Ovary (tissue), 9 donors: ENCODE data around the gene C1orf56. TPM values are rescaled to one million over a fixed set of nuclear protein-coding genes. Genes with fewer than 3 reads are reported as not detected.
"Not testable (repeated sequence)": the region's sequence is repeated elsewhere in the genome, so short reads cannot be mapped to it uniquely, and the experiment has no call there.

Experiments used
- DNase-seq, 5 donors: peaks; one replicate each; pipeline ENCODE4 v3.0.0-alpha.2; 2019 to 2020
- H3K27ac ChIP-seq, 2 donors: fragments of 200-600 bp; one replicate each; pipeline versions ENCODE4 v1.5.1 to v1.8.0; 2019 to 2022
- H3K27me3 ChIP-seq: fragments of 200-600 bp; one replicate; pipeline ENCODE4 v1.8.0; 2022
- H3K36me3 ChIP-seq: fragments of 200-600 bp; sonication (generic); one replicate; pipeline ENCODE4 v1.5.1; 2019
- H3K4me1 ChIP-seq: one replicate; pipeline ENCODE4 v1.8.1; 2013; ENCODE audit warnings: mild to moderate bottlenecking, moderate library complexity; ENCODE audit not compliant: insufficient read depth
- H3K4me3 ChIP-seq: fragments of 200-600 bp; sonication (generic); one replicate; pipeline ENCODE4 v1.5.1; 2017
- H3K9me3 ChIP-seq, 2 donors: fragments of 200-600 bp in 1 of 2; sonication (generic) in 1 of 2; one replicate each; pipeline versions ENCODE4 v1.5.1 to v1.8.1; 2013 to 2019; ENCODE audit warnings: mild to moderate bottlenecking in 1 of 2, moderate library complexity in 1 of 2
- EP300 ChIP-seq: sonication (generic); formaldehyde crosslinking; IDR thresholded peaks from one replicate; pipeline ENCODE4 v1.6.1; 2017; ENCODE audit warnings: antibody characterized with exemption
- POLR2A ChIP-seq: fragments of 450-650 bp; IDR thresholded peaks from one replicate; pipeline ENCODE4 v1.6.1; 2017; ENCODE audit warnings: antibody characterized with exemption, mild to moderate bottlenecking, moderate library complexity
- WGBS, 3 donors: extraction: QIAGEN DNeasy Blood & Tissue Kit in 1 of 3; methylation state at CpG; one replicate each; pipeline versions ENCODE4 v1.1.5 to v1.1.7; 2013 to 2017; 5-methylcytosine and 5-hydroxymethylcytosine counted together
- intact Hi-C, 4 donors: fragments of 100-400 bp; cut with DNase I; formaldehyde crosslinking; loops; one replicate each; pipeline versions ENCODE4 v1.11.0 to v1.15.1; 2022 to 2023
- polyA plus RNA-seq, 2 donors: library from polyadenylated mRNA; stranded (reverse); fragments of 200-250 nt in 1 of 2; fragments of 350-450 nt in 1 of 2; fragmentation: Illumina TruSeq in 1 of 2; extraction: RNeasy Lipid Tissue Mini Kit (QIAGEN cat#74804) in 1 of 2; gene quantifications; one replicate each; pipeline ENCODE4 v1.2.3, GENCODE V29; 2013 to 2014
- small RNA-seq: library from RNA; depleted of rRNA; stranded (forward); fragments of <200 nt; gene quantifications from one replicate; pipeline ENCODE3, GENCODE V24; 2016
- total RNA-seq, 7 donors: library from RNA; depleted of rRNA in 2 of 7; stranded (reverse); fragments of >200 nt in 2 of 7; fragmentation: NEBNext Ultra II Directional in 3 of 7; extraction: Animal tissue kit (Norgen Biotek cat#: 25700) in 3 of 7; gene quantifications; one replicate each; pipeline versions ENCODE4 v1.1.0 to v1.2.4, GENCODE V29; 2016 to 2023
- TF ChIP-seq, protein P1 (sequence below), 3 donors: fragments of 450-650 bp in 2 of 3; fragments of 200-600 bp in 1 of 3; IDR thresholded peaks; one replicate each; pipeline versions ENCODE4 v1.5.1 to v1.8.0; 2016 to 2022; ENCODE audit warnings: antibody characterized with exemption in 3 of 3, mild to moderate bottlenecking in 1 of 3
- donor health status: DM: no; HTN: no; CAD: no; lungs with moderate emphysema.
- donor health status: DM: no; HTN: no; CAD: no.
- donor health status: Bipolar disorder and iron deficiency.
- donor health status: DM: yes; HTN: yes; CAD: no.
- donor health status: DM: no; HTN: no; CAD: no.
- donor health status: DM: yes; HTN: yes; CAD: no.

C1orf56 gene
- total and polyA plus RNA-seq, 9 donors = 2.6 to 9.1 (median 6.6) TPM

DNA sequence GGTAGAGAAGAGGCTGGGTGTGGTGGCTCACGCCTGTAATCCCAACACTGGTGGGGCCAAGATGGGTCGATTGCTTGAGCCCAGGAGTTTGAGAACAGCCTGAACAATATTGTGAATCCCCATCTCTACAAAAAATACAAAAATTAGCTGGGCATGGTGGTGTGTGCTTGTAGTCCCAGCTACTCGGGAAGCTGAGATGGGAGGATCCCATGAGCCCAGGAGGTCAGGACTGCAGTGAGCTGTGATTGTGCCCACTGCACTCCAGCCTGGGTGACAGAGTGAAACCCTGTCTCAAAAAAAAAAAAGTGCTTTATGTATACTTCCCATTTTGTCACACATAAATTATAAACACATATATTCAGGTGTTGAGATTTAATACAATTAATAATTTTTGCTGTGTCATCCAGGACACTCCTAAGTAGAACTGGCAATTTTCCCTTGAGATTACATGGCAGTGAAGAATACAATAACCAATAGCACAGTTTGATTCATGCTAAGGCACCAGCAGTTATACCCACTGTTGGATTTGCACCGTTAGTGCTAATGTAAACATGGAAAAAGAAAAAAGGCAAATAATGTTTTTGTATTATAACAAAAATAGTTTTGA is 38.5 kb downstream of the C1orf56 start:
- no peaks in the 10 kb centered on the region for H3K27me3 ChIP-seq
- 66% methylated on average over 4 of the region's 4 CpGs for WGBS, 3 donors
- no peaks in the 10 kb centered on the region for H3K36me3 ChIP-seq
- H3K4me3 ChIP-seq = no peak overlapping the region
- TF ChIP-seq, protein P1, sequence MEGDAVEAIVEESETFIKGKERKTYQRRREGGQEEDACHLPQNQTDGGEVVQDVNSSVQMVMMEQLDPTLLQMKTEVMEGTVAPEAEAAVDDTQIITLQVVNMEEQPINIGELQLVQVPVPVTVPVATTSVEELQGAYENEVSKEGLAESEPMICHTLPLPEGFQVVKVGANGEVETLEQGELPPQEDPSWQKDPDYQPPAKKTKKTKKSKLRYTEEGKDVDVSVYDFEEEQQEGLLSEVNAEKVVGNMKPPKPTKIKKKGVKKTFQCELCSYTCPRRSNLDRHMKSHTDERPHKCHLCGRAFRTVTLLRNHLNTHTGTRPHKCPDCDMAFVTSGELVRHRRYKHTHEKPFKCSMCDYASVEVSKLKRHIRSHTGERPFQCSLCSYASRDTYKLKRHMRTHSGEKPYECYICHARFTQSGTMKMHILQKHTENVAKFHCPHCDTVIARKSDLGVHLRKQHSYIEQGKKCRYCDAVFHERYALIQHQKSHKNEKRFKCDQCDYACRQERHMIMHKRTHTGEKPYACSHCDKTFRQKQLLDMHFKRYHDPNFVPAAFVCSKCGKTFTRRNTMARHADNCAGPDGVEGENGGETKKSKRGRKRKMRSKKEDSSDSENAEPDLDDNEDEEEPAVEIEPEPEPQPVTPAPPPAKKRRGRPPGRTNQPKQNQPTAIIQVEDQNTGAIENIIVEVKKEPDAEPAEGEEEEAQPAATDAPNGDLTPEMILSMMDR (IDR thresholded peaks at IDR 0.05) = no peak
- TF ChIP-seq POLR2A = no peak
- no peak for TF ChIP-seq EP300
- DNase-seq = no peak
- no peaks in the 10 kb centered on the region for H3K4me1 ChIP-seq
- H3K27ac ChIP-seq = no peak overlapping the region
- intact Hi-C loops = no loop called here
- H3K9me3 ChIP-seq = no peaks in the 10 kb centered on the region

DNA sequence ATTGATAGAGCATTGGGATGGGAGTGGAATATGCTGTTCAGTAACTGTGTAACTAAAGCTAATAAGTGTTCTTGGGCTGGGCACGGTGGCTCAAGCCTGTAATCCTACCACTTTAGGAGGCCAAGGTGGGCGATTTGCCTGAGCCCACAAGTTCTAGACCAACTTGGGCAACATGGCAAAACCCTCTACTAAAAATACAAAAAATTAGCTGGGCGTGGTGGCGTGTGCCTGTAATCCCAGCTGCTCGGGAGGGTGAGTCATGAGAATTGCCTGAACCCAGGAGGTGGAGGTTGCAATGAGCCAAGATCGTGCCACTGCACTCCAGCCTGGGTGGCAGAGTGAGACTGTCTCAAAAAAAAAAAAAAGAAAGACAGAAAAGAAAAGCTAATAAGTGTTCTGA is 49.9 kb downstream of the C1orf56 start:
- intact Hi-C loops = loop anchor here in 2 of 4 donors (5.0 to 10.0 kb wide), 2 partner anchors 57 to 60 kb away; partner anchors contain the start of gene TNFAIP8L2 (in 2 of the 2)
- not testable (repeated sequence) for H3K36me3 ChIP-seq

DNA sequence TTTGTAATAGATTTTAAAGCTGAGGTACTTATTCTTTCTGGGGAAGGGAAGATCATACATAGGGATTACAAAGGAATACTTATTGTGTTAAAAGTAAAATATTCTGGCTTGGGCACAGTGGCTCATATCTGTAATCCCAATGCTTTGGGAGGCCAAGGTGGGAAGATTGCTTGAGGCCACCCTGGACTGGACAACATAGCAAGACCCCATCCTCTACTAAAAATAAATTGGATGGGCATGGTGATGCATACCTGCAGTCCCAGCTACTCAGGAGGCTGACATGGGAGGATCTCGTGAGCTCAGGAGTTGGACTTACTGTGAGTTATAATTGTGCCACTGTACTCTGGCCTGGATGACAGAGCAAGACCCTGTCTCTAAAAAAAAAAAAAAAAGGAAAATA is 50.6 kb downstream of the C1orf56 start:
- intact Hi-C loops = loop anchor here in 2 of 4 donors (5.0 to 10.0 kb wide), 2 partner anchors 57 to 59 kb away; partner anchors contain the start of gene TNFAIP8L2 (in 2 of the 2)
- WGBS, 3 donors = 93 to 100% (median 100%) methylated on average over 1 of the region's 1 CpG
- H3K27me3 ChIP-seq = no peaks in the 10 kb centered on the region
- no peaks in the 10 kb centered on the region for H3K4me1 ChIP-seq
- no peak overlapping the region for H3K4me3 ChIP-seq
- DNase-seq = no peak
- no peaks in the 10 kb centered on the region for H3K36me3 ChIP-seq
- no peak overlapping the region for H3K27ac ChIP-seq
- H3K9me3 ChIP-seq = no peaks in the 10 kb centered on the region
- no peak for TF ChIP-seq POLR2A
- no peak for TF ChIP-seq EP300
- TF ChIP-seq, protein P1 (IDR thresholded peaks at IDR 0.05) = no peak

More for the DNA sequence above, 49.9 kb downstream of the C1orf56 start:
- not testable (repeated sequence) for H3K4me3 ChIP-seq, H3K27ac ChIP-seq, H3K27me3 ChIP-seq, H3K4me1 ChIP-seq, H3K9me3 ChIP-seq, DNase-seq
- 88 to 94% (median 94%) methylated on average over 6 of the region's 6 CpGs for WGBS, 3 donors

Small RNA genes lying within 50 kb of the gene (small RNA-seq; reads per million reads assigned to genes)
- gene RNU6-884P = not detected

Other genes with a start within 250 kb of the C1orf56 start
- gene CTSK, start 239.5 kb upstream of the C1orf56 start, total RNA-seq = 10 to 100 TPM; 35.6 to 85.2 (median 74.0) TPM
- 100 to 1,000 TPM; 114 to 254 TPM for gene CTSK, start 239.5 kb upstream of the C1orf56 start, polyA plus RNA-seq
- gene ARNT, start 171.2 kb upstream of the C1orf56 start, total RNA-seq = 10 to 100 TPM; 52.5 to 79.8 (median 60.5) TPM
- 10 to 100 TPM; 27.9 to 84.0 TPM for gene ARNT, start 171.2 kb upstream of the C1orf56 start, polyA plus RNA-seq
- gene CTXND2, start 160.6 kb upstream of the C1orf56 start, total RNA-seq = not detected
- gene CTXND2, start 160.6 kb upstream of the C1orf56 start, polyA plus RNA-seq = not detected
- 10 to 100 TPM; 21.9 to 49.4 (median 40.9) TPM for gene SETDB1, start 121.4 kb upstream of the C1orf56 start, total RNA-seq
- gene SETDB1, start 121.4 kb upstream of the C1orf56 start, polyA plus RNA-seq = 10 to 100 TPM; 24.0 to 46.2 TPM
- gene CERS2, start 72.9 kb upstream of the C1orf56 start, total RNA-seq = 100 to 1,000 TPM in 5 of 7 donors, 10 to 100 TPM in 2; 91.9 to 198 (median 156) TPM
- 100 to 1,000 TPM; 124 to 339 TPM for gene CERS2, start 72.9 kb upstream of the C1orf56 start, polyA plus RNA-seq
- gene ANXA9, start 65.5 kb upstream of the C1orf56 start, total RNA-seq = 1 to 10 TPM in 3 of 7 donors, under 1 TPM in 4; 0.24 to 6.9 (median 0.79) TPM
- gene ANXA9, start 65.5 kb upstream of the C1orf56 start, polyA plus RNA-seq = 1 to 10 TPM in 1 of 2 donors, under 1 TPM in 1; 0.44 to 1.2 TPM
- gene MINDY1, start 40.8 kb upstream of the C1orf56 start, total RNA-seq = 10 to 100 TPM; 17.1 to 35.6 (median 26.9) TPM
- gene MINDY1, start 40.8 kb upstream of the C1orf56 start, polyA plus RNA-seq = 10 to 100 TPM; 22.1 to 33.0 TPM
- gene PRUNE1, start 39.3 kb upstream of the C1orf56 start, total RNA-seq = 10 to 100 TPM; 19.1 to 27.2 (median 22.9) TPM
- 10 to 100 TPM; 17.2 to 30.7 TPM for gene PRUNE1, start 39.3 kb upstream of the C1orf56 start, polyA plus RNA-seq
- gene BNIPL, start 11.2 kb upstream of the C1orf56 start, total RNA-seq = 10 to 100 TPM in 1 of 7 donors, 1 to 10 TPM in 1, under 1 TPM in 5; 0.17 to 10.6 (median 0.60) TPM
- under 1 TPM; 0.13 to 0.32 TPM for gene BNIPL, start 11.2 kb upstream of the C1orf56 start, polyA plus RNA-seq
- gene CDC42SE1, start 11.9 kb downstream of the C1orf56 start, total RNA-seq = 10 to 100 TPM; 37.6 to 81.9 (median 56.3) TPM
- gene CDC42SE1, start 11.9 kb downstream of the C1orf56 start, polyA plus RNA-seq = 10 to 100 TPM; 26.0 to 73.4 TPM
- gene MLLT11, start 12.6 kb downstream of the C1orf56 start, total RNA-seq = 1 to 10 TPM; 1.3 to 9.5 (median 2.4) TPM
- gene MLLT11, start 12.6 kb downstream of the C1orf56 start, polyA plus RNA-seq = 1 to 10 TPM; 1.1 to 3.6 TPM
- gene GABPB2, start 23.0 kb downstream of the C1orf56 start, total RNA-seq = 10 to 100 TPM; 12.6 to 28.1 (median 24.2) TPM
- gene GABPB2, start 23.0 kb downstream of the C1orf56 start, polyA plus RNA-seq = 10 to 100 TPM; 11.4 to 20.6 TPM
- gene SEMA6C, start 98.9 kb downstream of the C1orf56 start, total RNA-seq = 10 to 100 TPM in 5 of 7 donors, 1 to 10 TPM in 2; 8.0 to 18.0 (median 14.7) TPM
- gene SEMA6C, start 98.9 kb downstream of the C1orf56 start, polyA plus RNA-seq = 10 to 100 TPM in 1 of 2 donors, 1 to 10 TPM in 1; 5.0 to 13.4 TPM
- gene TNFAIP8L2, start 108.9 kb downstream of the C1orf56 start, total RNA-seq = 1 to 10 TPM in 5 of 7 donors, under 1 TPM in 2; 0.48 to 3.8 (median 1.2) TPM
- 1 to 10 TPM; 2.1 to 4.6 TPM for gene TNFAIP8L2, start 108.9 kb downstream of the C1orf56 start, polyA plus RNA-seq
- gene LYSMD1, start 118.2 kb downstream of the C1orf56 start, total RNA-seq = 10 to 100 TPM; 12.6 to 20.3 (median 14.3) TPM
- 10 to 100 TPM; 14.3 to 15.5 TPM for gene LYSMD1, start 118.2 kb downstream of the C1orf56 start, polyA plus RNA-seq
- gene SCNM1, start 118.4 kb downstream of the C1orf56 start, total RNA-seq = 10 to 100 TPM; 18.6 to 32.7 (median 22.7) TPM
- gene SCNM1, start 118.4 kb downstream of the C1orf56 start, polyA plus RNA-seq = 10 to 100 TPM; 33.0 to 38.9 TPM
- gene TMOD4, start 128.2 kb downstream of the C1orf56 start, total RNA-seq = 1 to 10 TPM in 2 of 7 donors, under 1 TPM in 3, not detected in 2; 0.42 to 1.4 (median 0.88) TPM
- under 1 TPM in 1 of 2 donors, not detected in 1; 0.15 TPM for gene TMOD4, start 128.2 kb downstream of the C1orf56 start, polyA plus RNA-seq
- 10 to 100 TPM; 24.5 to 53.1 (median 48.9) TPM for gene VPS72, start 142.4 kb downstream of the C1orf56 start, total RNA-seq
- gene VPS72, start 142.4 kb downstream of the C1orf56 start, polyA plus RNA-seq = 10 to 100 TPM; 42.2 to 78.4 TPM
- gene PIP5K1A, start 150.8 kb downstream of the C1orf56 start, total RNA-seq = 10 to 100 TPM; 33.0 to 62.8 (median 47.5) TPM
- gene PIP5K1A, start 150.8 kb downstream of the C1orf56 start, polyA plus RNA-seq = 10 to 100 TPM; 19.8 to 50.4 TPM
- gene PSMD4, start 207.0 kb downstream of the C1orf56 start, total RNA-seq = 100 to 1,000 TPM in 4 of 7 donors, 10 to 100 TPM in 3; 78.1 to 117 (median 108) TPM
- gene PSMD4, start 207.0 kb downstream of the C1orf56 start, polyA plus RNA-seq = 100 to 1,000 TPM; 116 to 167 TPM
- 10 to 100 TPM; 20.6 to 37.2 (median 27.6) TPM for gene ZNF687, start 234.5 kb downstream of the C1orf56 start, total RNA-seq
- gene ZNF687, start 234.5 kb downstream of the C1orf56 start, polyA plus RNA-seq = 10 to 100 TPM in 1 of 2 donors, 1 to 10 TPM in 1; 6.4 to 16.3 TPM